Measurements from ENCODE around the gene AHRR. TPM values are rescaled to one million over a fixed set of nuclear protein-coding genes. Genes with fewer than 3 reads are reported as not detected.

Gene AHRR
- total RNA-seq, 2 donors from 2014 or later: 0.26 to 0.33 TPM

GRCh38 chr5:431711-432050 lies 110.2 kb downstream of the AHRR start:
- no peaks in the 10 kb centered on the region for H3K27me3 ChIP-seq
- no peaks in the 10 kb centered on the region for H3K9me3 ChIP-seq
- H3K27ac ChIP-seq: no peak overlapping the region
- DNase-seq (no peak), ATAC-seq (no peak)
- 54 to 86% methylated on average over 3 to 4 of the region's 4 CpGs for WGBS, 2 donors
- no peak overlapping the region for H3K4me3 ChIP-seq
- no peaks in the 10 kb centered on the region for H3K4me1 ChIP-seq
- intact Hi-C loops (cut with DNase I): no loop called here
- H3K36me3 ChIP-seq (replicated peaks in 1 of 2; ENCODE audit: insufficient read depth in 1 of 2, low read depth in 2 of 2): no peaks in the 10 kb centered on the region
- TF ChIP-seq CTCF (IDR thresholded peaks at IDR 0.05) (no peak), POLR2A (IDR thresholded peaks at IDR 0.05) (no peak)

- 68 to 82% methylated on average over 18 of the region's 18 CpGs for WGBS, 2 donors
- Histone ChIP-seq H3K4me3 (no peak overlapping the region), H3K27me3 (no peaks in the 10 kb centered on the region), H3K4me1 (no peaks in the 10 kb centered on the region), H3K36me3 (replicated peaks in 1 of 2; ENCODE audit: insufficient read depth in 1 of 2, low read depth in 2 of 2) (no peaks in the 10 kb centered on the region), H3K27ac (no peak overlapping the region), H3K9me3 (no peaks in the 10 kb centered on the region)
- ATAC-seq (no peak), DNase-seq (no peak)
- intact Hi-C loops (cut with DNase I): no loop called here
- no peak for TF ChIP-seq POLR2A (IDR thresholded peaks at IDR 0.05)
- TF ChIP-seq CTCF (IDR thresholded peaks at IDR 0.05): no peak
These were observed 110.8 kb downstream of the AHRR start for GRCh38 chr5:432201-432927.

GRCh38 chr5:432928-433791 lies 111.6 kb downstream of the AHRR start:
- H3K27ac ChIP-seq: no peak overlapping the region
- no peaks in the 10 kb centered on the region for H3K27me3 ChIP-seq
- 58 to 67% methylated on average over 11 to 23 of the region's 23 CpGs for WGBS, 2 donors
- no peaks in the 10 kb centered on the region for H3K4me1 ChIP-seq
- DNase-seq (no peak), ATAC-seq (no peak)
- no peaks in the 10 kb centered on the region for H3K9me3 ChIP-seq
- H3K36me3 ChIP-seq (replicated peaks in 1 of 2; ENCODE audit: insufficient read depth in 1 of 2, low read depth in 2 of 2): no peaks in the 10 kb centered on the region
- intact Hi-C loops (cut with DNase I): no loop called here
- H3K4me3 ChIP-seq: no peak overlapping the region
- TF ChIP-seq CTCF (IDR thresholded peaks at IDR 0.05) (no peak), POLR2A (IDR thresholded peaks at IDR 0.05) (no peak)

- intact Hi-C loops (cut with DNase I): no loop called here
- 76% methylated on average over 16 of the region's 16 CpGs; no CpG with 5 or more reads in 1 of the 2 donors for WGBS, 2 donors
- Histone ChIP-seq H3K27ac (no peak overlapping the region), H3K4me3 (no peak overlapping the region), H3K9me3 (no peaks in the 10 kb centered on the region), H3K27me3 (no peaks in the 10 kb centered on the region), H3K4me1 (no peaks in the 10 kb centered on the region), H3K36me3 (replicated peaks in 1 of 2; ENCODE audit: insufficient read depth in 1 of 2, low read depth in 2 of 2) (no peaks in the 10 kb centered on the region)
- no peak for ATAC-seq
- no peak for DNase-seq
- TF ChIP-seq POLR2A (IDR thresholded peaks at IDR 0.05) (no peak), CTCF (IDR thresholded peaks at IDR 0.05) (no peak)
These were observed 112.3 kb downstream of the AHRR start for GRCh38 chr5:433836-434235.
